GM10847 (cell line): ENCODE results near the gene DLG2.

ENCODE experiments used
- POLR2A ChIP-seq: IDR thresholded peaks from 2 replicates; pipeline ENCODE4 v1.6.1; 2011; ENCODE audit not compliant: insufficient read length; ENCODE audit errors: extremely low read depth

DLG2 gene

DNA sequence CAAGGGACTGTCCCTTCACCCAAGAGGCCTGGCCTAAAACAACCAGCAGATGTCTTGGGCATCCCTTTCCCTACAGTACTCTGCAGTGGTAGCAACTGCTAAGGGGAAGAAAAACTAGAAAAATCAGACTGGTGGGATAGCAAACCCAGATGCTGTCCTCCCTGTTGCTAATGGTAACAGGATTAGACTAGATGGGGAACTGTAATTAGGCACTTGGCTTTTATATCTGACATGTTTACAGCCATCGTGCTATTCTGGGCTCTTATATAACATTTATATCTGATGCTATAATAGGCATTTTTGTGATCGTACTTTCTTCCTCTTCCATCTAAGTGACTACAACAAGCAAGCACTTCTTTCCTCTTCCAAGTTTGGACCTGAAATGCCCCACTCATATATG is 316.7 kb downstream of the DLG2 start:
- no peak for TF ChIP-seq POLR2A

DNA sequence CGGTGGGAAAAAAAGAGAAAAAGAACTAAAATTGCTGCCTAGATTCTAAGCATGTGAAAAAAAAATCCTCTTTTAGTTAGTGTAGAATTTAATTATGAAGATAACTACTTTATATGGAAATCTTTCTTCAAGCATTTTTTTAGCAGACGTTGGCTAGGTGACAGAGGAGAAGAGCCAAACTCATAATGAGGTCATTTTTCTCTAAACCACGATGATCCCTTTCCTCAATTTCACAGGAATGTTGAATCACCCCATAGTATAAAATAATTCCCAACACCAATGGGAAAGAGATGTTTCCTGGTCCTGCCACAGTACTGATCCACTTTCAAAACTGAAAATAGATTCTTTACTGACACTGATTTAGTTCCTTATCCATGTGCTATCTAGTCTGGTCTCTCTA is 319.8 kb downstream of the DLG2 start:
- TF ChIP-seq POLR2A: no peak

DNA sequence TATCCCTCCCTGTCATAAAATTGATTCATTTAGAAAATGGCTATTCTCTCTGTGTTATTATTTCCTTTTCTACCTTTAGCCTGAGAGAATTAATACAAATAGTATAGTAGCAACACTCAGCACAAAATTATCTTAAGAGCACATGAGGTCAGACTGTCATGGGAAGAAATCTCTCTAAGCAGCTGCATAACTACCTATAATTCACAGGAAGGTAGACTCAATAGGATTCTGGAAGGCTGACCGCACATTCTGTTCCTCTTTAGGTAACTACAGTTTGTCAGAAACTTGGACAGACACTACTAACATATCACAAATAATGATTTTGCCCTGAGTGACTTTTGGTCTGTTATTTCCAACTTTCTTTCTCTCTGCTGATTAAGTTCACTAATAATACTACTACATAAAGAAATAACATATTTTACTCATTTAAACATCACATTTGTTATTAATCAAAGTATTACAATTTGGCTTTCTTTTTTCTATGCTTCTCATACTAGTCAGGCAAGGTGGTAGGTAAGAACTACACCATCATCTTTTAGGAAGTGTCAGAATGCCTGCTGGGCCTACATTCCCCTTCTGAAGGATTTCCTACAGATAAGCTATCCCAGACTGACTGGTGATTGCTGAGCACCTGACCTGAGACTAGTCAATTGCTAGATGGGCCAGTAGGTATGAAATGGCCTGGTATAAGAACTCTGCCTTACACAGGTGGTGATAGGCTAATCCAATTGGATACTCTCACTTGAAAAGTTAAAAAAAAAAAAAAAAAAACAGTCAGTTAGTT is 325.1 kb downstream of the DLG2 start:
- TF ChIP-seq POLR2A: no peak

GRCh38 chr11:85299258-85299942 is 327.7 kb downstream of the DLG2 start:
- TF ChIP-seq POLR2A: no peak

DNA sequence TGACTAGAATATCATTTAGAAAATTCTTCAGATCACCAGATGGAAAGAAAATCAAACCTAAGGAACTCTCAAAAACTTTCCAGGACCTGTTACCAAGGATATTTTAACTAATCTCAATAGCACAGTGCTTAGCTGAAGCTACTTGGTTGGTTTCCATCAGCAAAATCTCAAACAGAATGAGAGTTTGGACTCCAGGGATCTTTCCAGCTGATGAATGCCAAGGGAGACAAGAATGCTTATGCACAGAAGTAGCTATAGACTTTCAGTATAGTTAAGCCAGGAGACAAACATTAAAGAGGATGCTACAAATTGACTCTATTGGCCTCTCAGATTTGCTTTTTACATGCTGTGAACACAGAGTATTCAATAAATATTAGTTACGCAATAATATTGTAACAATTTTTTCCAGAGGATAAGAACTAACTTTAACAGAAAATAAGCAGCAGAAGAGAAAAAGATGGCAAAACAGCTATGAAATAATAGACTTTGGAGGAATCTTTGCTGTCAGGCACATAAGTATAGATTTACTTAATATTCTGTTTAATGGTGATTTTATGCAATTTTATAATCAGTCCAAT is 331.4 kb downstream of the DLG2 start:
- no peak for TF ChIP-seq POLR2A

DNA sequence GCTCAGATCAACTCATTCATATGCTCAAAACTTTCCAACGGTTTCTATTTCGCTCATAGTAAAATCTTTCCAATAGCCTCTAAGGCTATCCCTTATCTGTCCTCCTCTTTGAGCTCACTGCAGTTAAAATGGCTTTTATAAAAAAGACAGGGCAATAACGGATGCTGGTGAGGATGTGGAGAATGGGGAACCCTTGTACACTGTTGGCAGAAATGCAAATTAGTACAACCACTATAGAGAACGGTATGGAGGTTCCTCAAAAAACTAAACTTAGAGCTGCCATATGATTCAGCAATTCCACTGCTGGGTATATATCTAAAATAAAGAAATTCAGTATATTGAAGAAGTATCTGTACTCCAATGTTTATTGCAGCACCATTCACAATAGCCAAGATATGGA is 345.6 kb downstream of the DLG2 start:
- TF ChIP-seq POLR2A: no peak

DNA sequence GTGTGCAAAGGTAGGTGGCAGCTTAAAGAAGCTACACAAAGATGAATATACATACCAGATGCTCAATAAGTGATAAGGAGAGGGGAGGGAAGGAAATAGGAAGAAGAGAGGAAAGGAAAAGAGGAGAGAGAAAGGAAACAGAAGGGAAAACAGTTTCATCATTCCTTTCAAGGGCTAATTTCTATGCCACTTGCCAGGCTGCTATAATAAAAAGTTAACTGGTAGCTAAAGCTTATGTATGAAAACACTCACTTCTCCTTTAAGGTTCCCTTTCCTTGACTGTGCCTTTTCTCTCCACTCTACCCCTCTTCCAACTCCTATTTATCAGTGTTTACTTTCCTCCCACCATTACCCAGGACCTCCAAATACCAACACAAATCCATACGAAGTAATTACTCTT is 347.9 kb downstream of the DLG2 start:
- no peak for TF ChIP-seq POLR2A

- no peak for TF ChIP-seq POLR2A
Observed at GRCh38 chr11:85277693-85278092, 349.5 kb downstream of the DLG2 start.

- TF ChIP-seq POLR2A: no peak
Observed at GRCh38 chr11:85276332-85276731, 350.8 kb downstream of the DLG2 start.

GRCh38 chr11:85269109-85269508 is 358.0 kb downstream of the DLG2 start:
- no peak for TF ChIP-seq POLR2A

GRCh38 chr11:85266646-85267045 is 360.5 kb downstream of the DLG2 start:
- no peak for TF ChIP-seq POLR2A

DNA sequence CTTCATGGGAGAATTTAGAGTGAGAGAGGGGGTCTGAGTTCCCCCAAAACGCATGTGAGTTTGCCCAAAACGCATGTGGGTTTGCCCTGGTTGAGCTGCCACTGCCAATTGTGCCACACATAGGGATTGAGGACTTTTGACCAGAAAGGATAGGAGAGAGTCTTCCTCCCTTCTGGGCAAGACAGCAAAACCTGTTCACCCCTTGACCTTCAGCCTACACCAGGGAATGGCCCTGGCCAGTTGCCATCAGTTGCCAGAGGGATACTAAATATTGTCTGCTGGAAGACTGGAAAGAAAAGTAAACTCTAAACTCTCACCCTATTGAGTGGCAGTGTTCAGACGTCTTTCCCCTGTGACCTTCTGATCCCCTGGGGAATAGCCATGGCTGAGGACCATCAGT is 363.8 kb downstream of the DLG2 start:
- TF ChIP-seq POLR2A: no peak

DNA sequence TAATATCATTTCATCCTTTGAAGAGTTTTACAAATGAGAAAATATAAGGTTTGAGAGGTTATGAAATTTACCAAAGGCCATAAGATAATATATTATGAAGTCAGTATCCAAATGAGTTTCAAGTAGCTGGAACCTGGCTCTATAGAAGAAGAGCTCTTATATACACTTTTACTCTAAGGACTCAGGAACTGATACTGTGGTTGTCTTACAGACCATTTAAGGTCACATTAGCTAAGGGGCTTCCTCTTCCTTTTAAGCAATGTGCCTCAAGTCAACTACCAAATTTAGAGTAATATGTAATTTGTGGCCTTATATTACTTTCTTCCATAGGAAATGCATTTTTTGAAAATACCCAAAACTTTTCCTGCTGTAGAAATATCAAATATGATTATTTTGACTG is 369.3 kb downstream of the DLG2 start:
- TF ChIP-seq POLR2A: no peak

DNA sequence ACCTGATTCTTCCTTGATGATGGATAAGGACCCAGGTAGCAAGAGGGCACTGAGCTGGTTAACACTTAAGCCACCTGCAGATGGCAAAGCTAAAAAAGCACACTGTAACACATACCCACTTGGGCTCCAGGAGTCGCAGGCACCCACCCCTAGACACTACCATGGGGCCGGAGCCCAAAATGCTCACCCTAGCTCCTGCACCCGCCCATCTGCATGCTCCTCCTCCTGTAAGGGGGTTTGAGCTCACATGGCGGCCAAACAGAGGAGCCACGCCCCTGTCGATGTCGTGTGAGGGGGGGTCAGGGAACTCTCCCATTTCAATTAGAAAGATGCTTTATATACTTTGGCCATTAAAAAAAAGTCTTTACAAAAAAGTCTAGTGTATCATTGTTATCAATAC is 370.7 kb downstream of the DLG2 start:
- TF ChIP-seq POLR2A: no peak

GRCh38 chr11:85249482-85249881 is 377.7 kb downstream of the DLG2 start:
- TF ChIP-seq POLR2A: no peak

DNA sequence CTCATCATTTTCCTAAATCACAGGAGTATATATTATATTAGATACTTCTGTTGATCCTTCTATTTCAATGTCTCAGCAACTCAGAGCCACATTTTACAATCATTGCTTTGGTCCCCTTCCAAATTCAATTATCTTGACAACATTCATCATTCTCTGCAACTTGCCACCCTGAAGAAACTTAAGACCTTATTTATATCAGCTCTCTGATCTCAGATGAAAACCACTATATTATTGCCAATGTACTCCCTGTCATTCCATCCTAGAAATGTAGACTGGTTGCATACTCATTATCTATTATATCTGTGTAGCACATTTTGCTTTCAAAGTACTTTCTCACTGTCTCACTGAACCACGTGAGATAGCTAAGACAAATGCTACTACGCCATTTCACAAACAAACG is 379.3 kb downstream of the DLG2 start:
- TF ChIP-seq POLR2A: no peak
